Pancreas (tissue), 10 donors: ENCODE results near the gene ATXN7L2. TPM values are rescaled to one million over a fixed set of nuclear protein-coding genes. Genes with fewer than 3 reads are reported as not detected.
"Not testable (repeated sequence)": the region's sequence is repeated elsewhere in the genome, so short reads cannot be mapped to it uniquely, and the experiment has no call there.

Source experiments
- ATAC-seq, 4 donors: fragments of 200-7000 bp; cut with Tn5 transposase; one replicate each; pipeline versions ENCODE4 v1.8.0 to v1.9.1; 2020; ENCODE audit warnings: mild to moderate bottlenecking in 4 of 4, moderate library complexity in 4 of 4
- DNase-seq, 6 donors: peaks; one replicate each; pipeline ENCODE4 v3.0.0-alpha.2; 2020
- FAIRE-seq: peaks from 2 replicates; lab custom pipeline; 2012; peaks lifted over from hg19 to GRCh38; lab: Jason Lieb, UNC
- H3K27ac ChIP-seq, 4 donors: fragments of 200-600 bp; sonication (generic); 1 replicate in 3 of 4; 2 replicates in 1 of 4; pipeline versions ENCODE4 v1.5.0 to v1.8.0; 2020
- H3K27me3 ChIP-seq, 4 donors: fragments of 200-600 bp; one replicate each; pipeline ENCODE4 v1.8.0; 2021
- H3K36me3 ChIP-seq, 3 donors: fragments of 200-600 bp; sonication (generic) in 1 of 3; one replicate each; pipeline versions ENCODE4 v1.5.0 to v1.8.0; 2020 to 2021
- H3K4me1 ChIP-seq, 3 donors: fragments of 200-600 bp; one replicate each; pipeline ENCODE4 v1.8.0; 2021
- H3K4me3 ChIP-seq, 4 donors: fragments of 200-600 bp; sonication (generic) in 2 of 4; one replicate each; pipeline versions ENCODE4 v1.5.0 to v1.8.0; 2020 to 2021
- H3K9me3 ChIP-seq, 4 donors: fragments of 200-600 bp; one replicate each; pipeline ENCODE4 v1.8.0; 2021
- CTCF ChIP-seq, 4 donors: fragments of 200-600 bp; sonication (generic) in 3 of 4; IDR thresholded peaks; one replicate each; pipeline versions ENCODE4 v1.5.0 to v1.8.0; 2021; ENCODE audit warnings: antibody characterized with exemption in 4 of 4
- WGBS, 2 donors: extraction: QIAGEN DNeasy Blood & Tissue Kit; methylation state at CpG; one replicate each; pipeline ENCODE4 v1.1.7; 2013; 5-methylcytosine and 5-hydroxymethylcytosine counted together
- intact Hi-C, 3 donors: fragments of 100-400 bp; cut with DNase I; formaldehyde crosslinking; loops; one replicate each; pipeline versions ENCODE4 v1.11.1 to v1.14.2; 2022
- polyA plus RNA-seq, 2 donors: library from polyadenylated mRNA; stranded (reverse); fragments of 200-250 nt; gene quantifications; one replicate each; pipeline ENCODE4 v1.2.3, GENCODE V29; 2013
- total RNA-seq, 6 donors: library from RNA; stranded (reverse); fragmentation: NEBNext Ultra II Directional in 4 of 6; extraction: Animal tissue kit (Norgen Biotek cat#: 25700) in 4 of 6; gene quantifications; one replicate each; pipeline versions ENCODE4 v1.2.1 to v1.2.4, GENCODE V29; 2021 to 2023
- donor health status: healthy with polysubstance abuse.
- donor health status: DM: no; HTN: no; CAD: no; lungs with moderate emphysema.
- donor health status: DM: no; HTN: no; CAD: no.
- donor health status: control.
- donor health status: control.
- donor health status: Bipolar disorder and iron deficiency.
- donor health status: DM: yes; HTN: yes; CAD: no.
- donor health status: DM: no; HTN: no; CAD: no.
- donor health status: DM: no; HTN: no; CAD: no.
- donor health status: DM: yes; HTN: yes; CAD: no.

The ATXN7L2 gene
- total and polyA plus RNA-seq, 8 donors, result 1.1 to 15.7 (median 1.9) TPM

GRCh38 chr1:109443476-109443875 lies 40.2 kb upstream of the ATXN7L2 start:
- ATAC-seq, result no peak
- H3K36me3 ChIP-seq, result no peaks in the 10 kb centered on the region
- 65 to 86% methylated on average over 2 of the region's 2 CpGs for WGBS, 2 donors
- no peaks in the 10 kb centered on the region for H3K9me3 ChIP-seq
- H3K27me3 ChIP-seq, result no peaks in the 10 kb centered on the region
- no peak overlapping the region for H3K4me3 ChIP-seq
- H3K27ac ChIP-seq, result no peak overlapping the region
- intact Hi-C loops, result no loop called here
- no peaks in the 10 kb centered on the region for H3K4me1 ChIP-seq
- DNase-seq, result no peak
- no peak for FAIRE-seq
- TF ChIP-seq CTCF (IDR thresholded peaks at IDR 0.05), result no peak

GRCh38 chr1:109444346-109444745 lies 39.4 kb upstream of the ATXN7L2 start:
- no peak for FAIRE-seq

GRCh38 chr1:109445949-109446695 lies 37.6 kb upstream of the ATXN7L2 start:
- H3K9me3 ChIP-seq, H3K4me1 ChIP-seq, DNase-seq, H3K27me3 ChIP-seq, H3K27ac ChIP-seq, H3K4me3 ChIP-seq, H3K36me3 ChIP-seq, FAIRE-seq, intact Hi-C loops, ATAC-seq: not testable (repeated sequence)
- 54 to 62% methylated on average over 11 of the region's 11 CpGs for WGBS, 2 donors

More at GRCh38 chr1:109444346-109444745, 39.4 kb upstream of the ATXN7L2 start:
- H3K27me3 ChIP-seq, result no peaks in the 10 kb centered on the region
- H3K36me3 ChIP-seq, result no peaks in the 10 kb centered on the region
- H3K4me1 ChIP-seq, result no peaks in the 10 kb centered on the region
- no peak for TF ChIP-seq CTCF (IDR thresholded peaks at IDR 0.05)
- no peaks in the 10 kb centered on the region for H3K9me3 ChIP-seq
- H3K4me3 ChIP-seq, result no peak overlapping the region
- H3K27ac ChIP-seq, result no peak overlapping the region
- DNase-seq, result no peak
- ATAC-seq, result no peak
- WGBS, 2 donors, result 81 to 86% methylated on average over 1 of the region's 1 CpG
- intact Hi-C loops, result no loop called here

GRCh38 chr1:109447524-109447923 lies 36.2 kb upstream of the ATXN7L2 start:
- 72 to 82% methylated on average over 4 of the region's 4 CpGs for WGBS, 2 donors
- Histone ChIP-seq H3K4me1 (no peaks in the 10 kb centered on the region), H3K9me3 (no peaks in the 10 kb centered on the region), H3K27ac (no peak overlapping the region), H3K27me3 (peaks cover 0 to 3% (median 0%) of the 10 kb centered on the region in 4 donors), H3K36me3 (no peaks in the 10 kb centered on the region), H3K4me3 (no peak overlapping the region)
- DNase-seq (no peak), ATAC-seq (no peak), FAIRE-seq (no peak)
- no peak for TF ChIP-seq CTCF (IDR thresholded peaks at IDR 0.05)
- intact Hi-C loops, result no loop called here

- Histone ChIP-seq H3K27ac (no peak overlapping the region), H3K9me3 (no peaks in the 10 kb centered on the region), H3K4me3 (no peak overlapping the region), H3K27me3 (peaks cover 0 to 3% (median 0%) of the 10 kb centered on the region in 4 donors), H3K4me1 (no peaks in the 10 kb centered on the region), H3K36me3 (no peaks in the 10 kb centered on the region)
- TF ChIP-seq CTCF (IDR thresholded peaks at IDR 0.05), result no peak
- WGBS, 2 donors, result 91 to 92% methylated on average over 1 of the region's 1 CpG
- ATAC-seq (no peak), DNase-seq (no peak), FAIRE-seq (no peak)
- intact Hi-C loops, result no loop called here
Measured at GRCh38 chr1:109454497-109455133, 29.1 kb upstream of the ATXN7L2 start.
